ENCODE results near the gene ELK1.

ELK1 gene

DNA sequence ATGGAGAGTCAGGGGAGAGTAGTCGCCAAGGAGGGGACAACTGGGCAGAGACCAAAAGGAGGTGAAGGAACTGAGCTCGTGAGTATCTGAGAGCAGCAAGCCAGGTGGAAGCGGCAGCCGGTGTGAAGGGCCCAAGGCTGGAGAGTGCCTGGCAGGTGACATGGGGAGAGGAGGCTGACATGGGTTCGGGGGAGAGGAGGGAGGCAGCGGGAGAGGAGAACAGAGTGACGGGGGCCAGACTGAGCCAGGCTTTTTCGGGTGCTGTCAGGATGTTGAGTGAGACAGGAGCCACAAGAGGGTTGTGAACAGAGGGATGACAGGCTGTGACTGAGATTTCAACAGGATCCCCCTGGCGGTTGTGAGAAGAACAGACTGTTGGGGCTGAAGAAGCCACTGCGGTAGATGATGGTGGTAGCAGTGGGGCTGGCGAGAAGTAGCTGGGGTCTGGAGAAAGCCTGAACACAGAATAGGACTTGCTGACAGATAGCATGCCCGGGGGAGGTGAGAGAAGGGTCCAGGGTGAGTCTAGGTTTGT lies 5.7 kb downstream of the ELK1 start:
- DNase-seq = no peak

DNA sequence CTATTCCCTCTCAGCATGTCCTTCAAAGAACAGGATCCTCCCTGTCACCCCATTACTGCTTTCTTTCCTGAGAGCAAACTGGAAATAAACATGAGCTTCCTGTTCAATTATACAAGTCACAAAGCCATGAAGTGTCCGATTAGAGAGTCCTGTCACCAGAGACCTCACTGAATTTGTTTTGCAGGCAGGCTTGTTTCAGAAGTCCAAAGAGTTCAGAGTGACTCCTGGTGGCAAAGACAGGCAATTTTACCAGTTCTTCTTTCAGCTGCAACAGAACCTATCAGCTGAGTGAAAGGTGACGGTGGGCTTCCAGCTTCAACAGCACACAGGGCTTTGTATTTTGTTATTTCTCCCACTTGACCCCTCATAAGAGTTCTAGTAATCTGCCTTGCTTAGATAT lies 6.4 kb downstream of the ELK1 start:
- no peak for DNase-seq

DNA sequence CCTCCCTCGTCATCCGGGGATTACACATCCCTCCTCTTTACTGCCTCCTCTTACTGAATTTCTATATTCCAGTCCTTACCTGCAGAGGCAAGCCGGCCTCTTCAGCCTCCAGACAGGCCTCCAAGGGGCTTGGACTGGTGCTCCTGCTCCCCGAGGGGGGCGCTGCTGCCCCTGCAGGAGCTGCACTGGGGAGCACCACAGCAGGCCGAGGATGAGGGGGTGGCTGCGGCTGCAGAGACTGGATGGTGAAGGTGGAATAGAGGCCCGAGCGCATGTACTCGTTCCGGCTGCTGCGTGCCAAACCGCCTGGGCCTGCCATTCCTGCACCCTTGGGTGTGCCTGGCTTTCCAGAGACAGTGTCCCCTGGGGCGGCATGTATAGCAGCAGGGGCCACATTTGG lies 11.5 kb downstream of the ELK1 start:
- no peak for DNase-seq

DNA sequence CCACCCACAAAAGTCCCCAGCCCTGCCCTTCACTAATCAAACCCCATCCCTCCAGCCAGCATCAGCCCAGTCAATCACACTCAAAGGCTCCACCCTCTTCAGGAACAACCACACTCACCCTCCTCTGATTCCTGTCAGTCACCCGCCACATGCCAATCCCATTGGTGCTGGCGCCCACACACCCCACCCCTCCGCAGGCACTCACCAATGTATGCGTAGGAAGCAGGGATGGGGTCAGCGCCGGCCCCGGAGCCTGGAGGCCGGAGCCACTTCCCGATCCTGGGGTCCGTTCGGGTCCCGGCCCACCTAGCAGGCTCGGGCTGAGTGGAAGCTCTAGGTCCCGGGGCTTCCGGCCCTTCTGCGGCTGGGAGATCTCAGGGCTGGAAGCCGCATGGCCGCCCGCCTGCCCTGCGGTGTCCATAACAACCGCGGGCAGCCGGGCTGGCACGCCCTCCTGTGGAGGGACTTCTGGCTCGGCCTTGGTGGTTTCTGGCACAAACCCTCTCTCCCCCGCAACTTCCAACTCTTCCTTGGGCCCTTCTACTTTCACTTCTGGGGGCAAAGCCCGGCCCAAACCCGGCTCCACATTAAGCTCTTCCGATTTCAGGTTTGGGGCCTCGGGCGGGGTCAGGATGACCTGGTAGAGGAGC lies 12.7 kb downstream of the ELK1 start:
- no peak for DNase-seq

DNA sequence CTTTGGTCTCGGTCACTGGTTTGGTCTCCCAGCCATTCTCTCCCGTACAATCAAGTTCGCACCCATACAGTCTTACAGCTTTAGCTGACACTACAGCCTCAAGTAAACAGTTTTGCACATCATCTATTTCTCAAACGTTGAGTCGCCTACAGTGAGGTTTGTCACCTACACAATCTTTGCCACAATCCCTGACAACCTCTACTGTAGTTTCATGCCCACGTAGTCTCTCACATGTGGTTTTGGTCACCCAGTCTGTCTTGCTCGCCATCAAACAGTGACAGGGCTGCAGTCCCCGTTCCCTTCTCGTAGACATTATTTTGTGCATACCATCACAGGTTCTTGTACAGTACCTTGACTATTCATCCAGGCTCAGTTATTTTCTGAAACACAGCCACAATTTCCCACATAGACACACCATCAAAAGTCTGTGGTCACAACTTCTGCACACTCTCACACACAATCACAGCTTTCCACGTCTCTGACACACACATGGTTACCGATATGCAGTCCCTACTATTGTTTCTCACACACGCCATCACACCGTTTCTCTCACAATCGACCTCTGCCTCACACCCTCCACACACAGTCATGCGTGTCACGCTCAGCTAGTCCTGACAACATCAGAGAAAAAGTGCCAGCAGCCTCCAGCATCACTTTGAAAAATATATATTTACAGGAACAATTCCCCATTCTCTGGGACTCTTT lies 15.3 kb downstream of the ELK1 start:
- no peak for DNase-seq

DNA sequence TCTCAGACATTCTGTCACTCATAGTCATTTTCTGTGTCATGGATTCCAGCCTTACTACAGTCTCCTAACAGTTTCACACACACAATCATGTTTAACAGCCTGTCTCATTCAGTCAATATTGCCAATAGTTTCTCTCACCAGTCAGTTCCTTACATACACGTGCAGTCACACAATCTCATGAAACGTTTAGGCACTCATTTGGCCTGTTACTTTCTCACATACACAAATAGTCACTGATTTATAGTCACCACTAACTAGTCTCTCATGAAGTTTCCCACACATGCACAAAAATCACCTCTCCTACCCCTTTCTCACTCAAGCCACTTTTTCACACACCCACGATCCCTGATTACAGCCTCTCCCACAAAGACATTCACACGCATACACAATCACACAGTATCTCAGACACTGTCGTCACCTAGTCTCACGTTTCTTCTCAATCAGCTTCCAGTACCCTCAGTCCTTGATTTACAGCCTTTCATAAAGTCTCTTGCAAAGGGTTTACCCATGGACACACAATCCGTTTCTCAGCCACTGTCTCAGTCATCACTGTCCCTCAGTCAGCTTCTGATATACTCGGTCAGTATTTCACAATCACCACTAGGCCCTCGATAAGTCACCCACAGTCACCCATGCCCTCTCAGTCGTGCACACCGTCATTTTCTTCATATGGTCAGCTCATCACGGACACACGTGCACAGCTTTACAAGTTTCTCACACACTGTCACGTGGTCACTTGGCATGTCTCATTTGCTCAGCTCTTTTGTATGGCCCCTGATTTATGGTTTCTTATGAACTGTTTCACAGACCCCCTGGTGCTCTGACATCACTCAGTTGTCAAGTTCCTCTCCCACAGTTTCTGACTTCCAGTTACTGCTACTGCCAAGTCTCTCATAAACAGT lies 16.4 kb downstream of the ELK1 start:
- DNase-seq = no peak

DNA sequence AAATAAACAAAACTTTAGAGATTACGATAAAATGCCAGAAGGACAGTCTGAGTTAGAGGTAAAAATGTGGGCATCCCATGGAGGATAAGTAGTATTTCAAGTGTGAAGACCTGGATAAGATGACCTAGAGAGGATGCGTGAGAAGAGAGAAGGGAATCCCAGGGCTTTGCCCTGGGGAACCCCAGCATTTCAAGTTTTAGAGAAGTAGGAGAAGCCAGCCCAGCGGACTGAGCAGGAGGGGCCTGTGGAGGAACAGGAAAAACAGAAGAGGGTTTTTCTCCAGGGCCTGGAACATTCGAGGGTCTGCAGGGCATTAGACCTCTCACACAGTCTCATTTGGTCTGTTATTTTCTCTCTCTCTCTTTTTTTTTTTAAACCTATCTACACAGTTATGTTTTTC lies 17.7 kb downstream of the ELK1 start:
- DNase-seq = no peak

DNA sequence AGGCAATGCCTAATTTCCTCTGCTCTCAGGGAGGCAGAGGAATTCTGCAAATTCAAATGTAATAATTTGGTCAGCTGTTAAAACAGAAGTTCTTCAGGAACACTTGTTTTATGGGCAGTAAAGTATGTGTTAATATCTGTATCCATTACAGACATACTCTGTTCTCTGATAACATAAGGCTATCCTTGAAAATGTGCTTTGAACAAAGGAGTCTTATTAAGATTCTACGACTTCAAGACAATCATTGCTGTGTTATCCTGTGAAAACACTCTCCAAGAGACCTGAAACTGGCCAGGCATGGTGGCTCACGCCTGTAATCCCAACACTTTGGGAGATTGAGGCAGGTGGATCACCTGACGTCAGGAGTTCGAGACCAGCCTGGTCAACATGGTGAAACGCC lies 18.7 kb downstream of the ELK1 start:
- no peak for DNase-seq

DNA sequence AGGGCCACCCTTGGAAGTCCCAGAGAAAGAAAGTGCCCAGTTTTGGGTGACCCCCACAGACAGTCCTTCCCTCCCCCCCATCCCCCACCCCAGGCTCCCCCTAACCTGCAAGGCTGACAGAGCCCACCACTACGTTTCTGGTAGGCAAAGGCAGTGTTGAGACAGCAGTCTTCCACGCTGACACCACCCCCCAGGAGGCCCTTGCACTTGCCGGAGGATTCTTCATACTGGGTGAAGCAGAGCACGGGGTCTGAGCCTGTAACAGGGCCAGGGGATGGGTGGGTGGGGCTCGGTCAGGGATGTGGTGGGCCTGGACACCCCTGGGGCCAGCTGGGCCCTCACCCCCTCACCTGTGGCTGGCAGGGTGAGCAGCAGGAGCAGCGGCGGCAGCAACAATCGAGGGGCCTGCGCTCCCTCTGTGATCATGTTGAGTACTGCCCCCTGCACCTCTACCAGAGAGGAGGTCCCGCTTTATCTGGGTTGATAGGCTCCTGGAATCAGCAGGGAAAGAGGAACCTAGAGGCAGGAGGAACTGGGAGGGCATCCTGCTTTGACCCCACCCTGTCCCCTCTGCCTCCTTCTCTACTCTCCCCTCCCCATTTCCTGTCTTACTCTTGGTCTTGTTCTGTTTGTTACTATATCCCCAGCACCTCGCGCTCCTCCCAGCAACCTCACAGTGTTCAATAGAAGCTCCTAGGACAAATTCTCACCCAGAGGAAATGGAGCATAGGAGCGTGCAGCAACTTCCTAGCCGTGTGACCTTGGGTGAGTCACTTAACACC lies 20.8 kb downstream of the ELK1 start, which contains the start of gene CFP:
CFP (minus strand) TSS at position 512 of the 782 bp plus-strand sequence; CDS start at position 426, 86 bp downstream.
- no peak for DNase-seq

DNA sequence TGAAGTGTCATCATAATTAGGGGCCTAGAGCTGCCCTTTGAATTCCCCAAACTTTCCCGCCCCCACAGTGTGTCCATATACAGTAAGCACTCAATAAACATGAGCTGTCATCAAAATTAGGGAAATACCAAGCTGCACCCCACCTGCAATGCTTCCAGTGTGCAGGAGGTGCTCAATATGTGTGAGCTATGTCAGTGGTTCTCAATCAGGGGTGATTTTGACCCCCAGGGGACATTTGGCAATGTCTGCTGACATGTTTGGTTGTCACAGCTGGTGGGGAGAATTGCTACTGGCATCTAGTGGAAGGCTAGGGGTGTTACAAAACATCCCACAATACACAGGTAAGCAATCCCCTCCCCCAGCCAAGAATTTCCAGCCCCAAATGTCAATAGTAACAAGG lies 21.4 kb downstream of the ELK1 start:
- DNase-seq = no peak

DNA sequence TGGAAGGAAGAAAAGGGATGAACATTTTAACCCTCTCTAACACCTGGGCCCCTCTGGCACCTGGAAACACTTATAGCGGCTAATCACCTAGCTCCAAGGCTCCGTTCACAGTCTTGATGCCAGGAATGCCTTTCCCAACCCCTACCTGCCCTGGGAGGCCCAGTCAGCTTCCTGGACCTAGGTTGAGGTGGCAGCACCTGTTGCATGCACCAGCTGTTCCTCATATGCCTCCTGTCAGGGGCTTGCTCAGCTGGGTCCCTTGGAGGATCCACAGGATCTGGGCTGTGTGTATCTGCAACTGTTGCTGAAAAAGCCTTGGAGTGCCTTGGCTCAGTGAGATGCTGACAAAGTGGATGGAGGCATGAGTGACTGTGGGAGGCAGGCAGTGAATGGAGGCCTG lies 25.0 kb downstream of the ELK1 start:
- no peak for DNase-seq

DNA sequence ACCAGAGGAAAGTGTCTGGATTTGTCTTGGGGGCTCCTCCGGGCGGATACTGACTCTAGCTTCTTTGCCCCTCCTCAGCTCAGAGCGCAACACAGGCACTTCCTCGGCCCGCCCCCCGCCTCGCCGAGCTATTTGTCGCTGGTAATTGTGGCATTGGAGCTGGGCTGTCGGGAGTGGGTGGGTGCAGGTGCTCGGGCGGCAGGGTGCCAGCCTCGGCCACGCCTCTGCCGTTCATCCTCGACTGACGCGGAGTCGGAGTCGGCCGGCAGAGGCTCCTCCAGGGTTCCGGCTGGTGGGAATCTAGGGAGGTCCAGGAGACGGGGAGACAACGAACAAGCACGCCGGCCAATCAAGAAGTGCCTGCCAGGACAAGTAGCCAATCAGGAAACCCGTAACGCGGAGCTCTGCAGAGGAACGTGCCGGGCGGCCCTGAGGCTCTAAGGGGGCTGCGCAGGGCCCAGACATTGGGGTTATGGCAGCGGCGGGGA lies 26.8 kb downstream of the ELK1 start:
- DNase-seq = peak; percentile 82

DNA sequence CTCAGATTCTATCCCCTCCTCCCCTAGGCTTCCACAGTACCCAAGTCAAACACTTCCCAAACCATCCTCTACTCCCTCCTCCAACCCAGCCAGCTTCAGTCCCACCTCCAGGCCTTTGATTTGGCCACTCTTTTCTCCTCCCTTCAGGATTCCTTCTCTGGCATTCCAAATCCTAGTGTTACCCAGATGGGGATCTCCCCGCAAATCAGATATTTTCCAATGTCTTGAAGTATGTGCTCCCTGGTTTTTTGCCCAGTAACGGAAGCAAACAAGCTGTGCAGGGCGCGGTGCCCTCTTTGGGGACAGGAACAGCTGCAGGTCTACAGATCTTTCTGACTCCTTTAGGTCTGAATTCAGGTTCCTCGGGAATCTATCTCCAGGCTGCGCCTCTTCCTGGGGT lies 28.5 kb downstream of the ELK1 start:
- no peak for DNase-seq

DNA sequence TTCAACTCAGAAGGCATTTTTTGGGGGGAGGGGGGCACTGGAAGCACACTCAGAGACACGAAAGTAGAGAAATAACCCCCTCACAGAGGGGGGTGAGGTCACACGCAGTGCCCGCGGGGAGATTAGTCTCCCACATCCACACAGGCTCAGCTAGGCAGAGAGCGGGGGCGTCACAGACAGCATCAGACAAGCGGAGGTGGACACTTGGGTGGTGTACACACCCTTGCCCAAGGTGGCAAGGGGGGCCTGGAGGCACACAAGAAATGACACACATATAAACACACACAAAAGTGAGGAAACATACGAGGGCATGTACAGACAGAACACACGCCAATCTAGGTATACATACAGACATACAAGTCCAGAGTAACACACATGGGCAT lies 30.1 kb downstream of the ELK1 start:
- no peak for DNase-seq

DNA sequence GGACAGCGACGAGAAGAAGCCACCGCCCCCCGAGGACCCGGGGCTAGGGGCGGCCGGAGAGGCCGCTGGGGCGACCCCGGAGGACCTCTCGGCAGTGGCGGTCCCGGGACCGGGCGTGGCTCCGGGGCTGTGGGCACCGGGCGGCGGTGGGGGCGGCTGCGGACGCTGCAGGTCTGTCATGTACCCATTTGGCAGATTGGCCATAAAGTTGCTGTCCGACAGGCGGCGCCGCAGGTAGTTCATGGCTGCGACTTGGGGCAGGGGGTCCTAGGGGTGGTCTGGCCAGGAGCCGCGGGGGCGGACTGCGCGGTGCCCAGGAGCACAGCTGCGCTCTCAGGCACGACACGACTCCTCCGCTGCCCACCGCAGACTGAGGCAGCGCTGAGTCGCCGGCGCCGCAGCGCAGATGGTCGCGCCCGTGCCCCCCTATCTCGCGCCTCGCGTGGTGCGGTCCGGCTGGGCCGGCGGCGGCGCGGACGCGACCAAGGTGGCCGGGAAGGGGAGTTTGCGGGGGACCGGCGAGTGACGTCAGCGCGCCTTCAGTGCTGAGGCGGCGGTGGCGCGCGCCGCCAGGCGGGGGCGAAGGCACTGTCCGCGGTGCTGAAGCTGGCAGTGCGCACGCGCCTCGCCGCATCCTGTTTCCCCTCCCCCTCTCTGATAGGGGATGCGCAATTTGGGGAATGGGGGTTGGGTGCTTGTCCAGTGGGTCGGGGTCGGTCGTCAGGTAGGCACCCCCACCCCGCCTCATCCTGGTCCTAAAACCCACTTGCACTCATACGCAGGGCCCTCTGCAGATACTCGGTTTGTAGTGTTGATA lies 30.7 kb downstream of the ELK1 start, which contains the start of gene SYN1:
SYN1 (minus strand) TSS at position 372 of the 817 bp plus-strand sequence; CDS start at position 243, 129 bp downstream.
- DNase-seq = peak; percentile 80

DNA sequence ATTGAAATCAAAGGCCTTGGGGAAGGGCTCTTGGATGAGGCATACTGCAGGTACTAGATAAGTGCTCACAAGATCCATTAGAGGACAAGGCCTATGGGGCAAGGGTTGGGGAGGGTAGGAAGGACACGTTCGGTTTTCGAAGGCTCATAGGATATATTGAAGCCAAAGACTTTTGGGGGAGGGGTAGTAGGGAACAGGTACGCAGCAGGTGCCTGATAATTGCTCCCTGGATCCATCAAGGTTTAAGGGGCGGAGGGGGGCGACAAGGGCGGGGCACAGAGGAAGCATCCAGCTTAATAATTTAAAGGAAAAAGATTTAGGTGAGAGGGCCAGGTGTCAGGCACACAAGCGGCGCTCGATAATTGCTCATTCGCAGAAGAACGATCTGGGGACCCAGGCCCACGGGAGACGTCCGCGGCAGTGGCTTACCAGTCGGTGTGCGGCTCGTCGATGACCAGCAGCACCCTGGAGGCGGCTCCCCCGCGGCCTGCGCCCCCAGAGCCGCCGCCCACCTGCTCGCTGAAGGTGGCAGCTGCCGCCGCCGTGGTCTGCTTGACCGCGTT lies 31.4 kb downstream of the ELK1 start:
- DNase-seq = no peak

DNA sequence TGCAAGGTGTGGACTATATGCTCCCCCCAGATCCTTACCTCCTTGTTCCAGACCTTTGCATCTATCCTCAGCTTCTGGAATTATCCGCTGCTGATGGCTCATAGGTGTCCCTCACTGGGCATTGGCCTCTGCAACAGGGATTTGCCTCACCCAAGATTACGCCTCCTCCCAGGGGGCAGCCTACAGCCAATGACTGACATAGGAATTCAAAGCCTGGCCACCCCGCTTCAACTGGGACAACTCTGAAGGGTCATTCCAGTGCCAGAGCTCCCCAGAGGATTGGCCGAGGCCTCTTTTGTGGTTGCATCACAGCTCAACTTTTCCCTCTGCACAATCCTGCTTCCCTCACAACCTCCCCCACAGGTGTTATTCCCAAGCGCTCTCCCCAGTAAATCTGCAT lies 35.7 kb downstream of the ELK1 start:
- no peak for DNase-seq

DNA sequence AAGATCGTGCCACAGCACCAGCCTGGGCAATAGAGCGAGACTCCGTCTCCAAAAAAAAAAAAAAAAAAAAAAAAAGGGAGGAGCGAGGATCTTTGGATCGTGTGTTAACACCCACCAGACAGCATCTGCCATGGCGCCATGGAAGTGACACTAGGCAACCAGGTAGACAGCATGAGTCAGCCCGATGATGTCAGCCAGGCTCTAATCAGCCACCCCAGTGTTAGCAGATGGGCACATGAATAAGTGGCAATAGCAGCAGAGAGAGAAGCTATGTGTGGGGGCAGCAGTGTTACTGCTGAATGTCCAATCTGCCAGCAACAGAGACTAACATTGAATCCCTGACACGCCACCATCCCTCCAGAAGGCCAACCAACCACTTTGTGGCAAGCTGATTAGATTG lies 37.3 kb downstream of the ELK1 start:
- no peak for DNase-seq

DNA sequence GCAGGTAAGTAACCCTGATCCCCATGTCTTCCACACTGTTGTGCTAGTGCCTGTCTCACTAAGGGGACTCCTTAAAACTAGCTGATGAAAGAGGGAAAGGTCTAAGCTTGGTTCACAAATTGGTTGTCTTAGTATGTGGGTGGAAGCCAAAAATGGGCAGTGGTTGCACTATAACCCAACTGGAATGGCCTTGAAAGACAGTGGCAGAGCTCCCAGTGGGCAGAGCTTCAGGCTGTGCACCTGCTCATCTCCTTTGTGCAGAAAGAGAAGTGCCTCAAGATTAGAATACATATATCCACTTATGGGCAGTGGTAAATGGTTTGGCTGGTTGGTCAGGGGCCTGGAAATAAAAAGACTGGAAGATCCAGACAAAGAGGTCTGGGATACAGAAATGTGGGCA lies 37.9 kb downstream of the ELK1 start:
- DNase-seq = no peak

DNA sequence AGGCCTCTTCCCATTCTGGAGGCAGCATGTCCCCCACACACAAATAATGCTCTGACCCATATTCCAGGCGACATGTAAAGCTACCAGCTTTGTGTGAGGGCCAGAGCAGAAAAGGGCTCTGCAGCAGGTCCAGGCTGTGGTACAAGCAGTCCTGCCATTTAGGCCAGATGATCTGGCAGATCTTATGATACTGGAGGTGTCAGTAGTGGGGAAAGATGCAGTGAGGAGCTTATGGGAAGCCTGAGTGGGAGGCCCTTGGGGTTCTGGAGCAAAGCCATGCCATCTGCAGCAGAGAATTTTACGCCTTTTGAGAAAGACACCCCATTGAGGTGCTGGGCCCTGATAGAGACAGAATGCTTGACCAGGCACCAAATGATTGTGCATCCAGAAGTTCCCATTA lies 38.4 kb downstream of the ELK1 start:
- no peak for DNase-seq

DNA sequence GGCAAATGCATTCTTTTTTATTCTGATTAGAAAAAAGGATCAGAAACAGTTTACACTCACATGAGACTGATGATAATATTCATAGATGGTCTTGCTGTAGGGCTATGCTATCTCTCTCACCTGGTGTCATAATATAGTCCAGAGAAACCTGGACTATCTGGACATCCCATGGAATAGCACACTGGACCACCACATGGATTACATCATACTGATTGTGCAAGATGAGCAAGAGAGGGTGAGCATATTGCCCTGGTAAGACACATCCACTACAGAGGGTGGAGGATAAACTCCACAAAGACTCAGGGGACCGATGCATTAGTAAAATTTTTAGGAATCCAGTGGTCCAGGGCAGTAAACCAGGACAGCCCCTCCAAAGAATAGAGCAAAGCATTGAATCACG lies 38.9 kb downstream of the ELK1 start:
- DNase-seq = no peak

Measured in NCI-H1436 (cell line).